Kidney capillary endothelial cell (primary cell): ENCODE data around the gene ERAL1.
A peak's percentile ranks its signal among the peaks of the same experiment; 100 is the strongest.
"Not testable (repeated sequence)": the region's sequence is repeated elsewhere in the genome, so short reads cannot be mapped to it uniquely, and the experiment has no call there.

Experiments
- DNase-seq: peaks from one replicate; pipeline ENCODE4 v3.0.0-alpha.2; 2018; ENCODE audit warnings: low spot score

ERAL1 gene

GRCh38 chr17:28899212-28899815 is 44.5 kb downstream of the ERAL1 start:
- DNase-seq = no peak

GRCh38 chr17:28900986-28901726 is 46.3 kb downstream of the ERAL1 start:
- no peak for DNase-seq

- DNase-seq = peak; percentile 51
Observed at GRCh38 chr17:28901866-28902818, 47.3 kb downstream of the ERAL1 start.

GRCh38 chr17:28902819-28903545 is 48.2 kb downstream of the ERAL1 start, which contains the start of gene DHRS13:
Gene DHRS13 (minus strand): TSS chr17:28903079. CDS start chr17:28902944, 135 bp downstream.
- peak; percentile 96 for DNase-seq

- DNase-seq = not testable (repeated sequence)
Observed at GRCh38 chr17:28903546-28903841, 48.7 kb downstream of the ERAL1 start.

- DNase-seq = no peak
Observed at GRCh38 chr17:28904800-28905199, 50.0 kb downstream of the ERAL1 start.

GRCh38 chr17:28906276-28906675 is 51.5 kb downstream of the ERAL1 start:
- DNase-seq = no peak

- no peak for DNase-seq
Observed at GRCh38 chr17:28906706-28907438, 52.1 kb downstream of the ERAL1 start.

GRCh38 chr17:28907709-28908475 is 53.1 kb downstream of the ERAL1 start:
- DNase-seq = no peak

GRCh38 chr17:28908640-28909167 is 53.9 kb downstream of the ERAL1 start:
- no peak for DNase-seq

GRCh38 chr17:28910534-28910933 is 55.7 kb downstream of the ERAL1 start:
- DNase-seq = no peak
